Large intestine (tissue), 3 donors: ENCODE data around the gene ADAM11. TPM values are rescaled to one million over a fixed set of nuclear protein-coding genes. Genes with fewer than 3 reads are reported as not detected.

ENCODE experiments used
- DNase-seq, 2 donors: peaks; one replicate each; pipeline versions ENCODE4 v3.0.0 to v3.0.0-alpha.2; 2013
- H3K27ac ChIP-seq: one replicate; pipeline ENCODE4 v1.5.1; 2013; ENCODE audit warnings: low read length
- H3K27me3 ChIP-seq: 2 replicates; pipeline ENCODE4 v1.6.1; 2013; ENCODE audit warnings: low read length; ENCODE audit not compliant: control insufficient read depth, insufficient read depth
- H3K36me3 ChIP-seq: 2 replicates; pipeline ENCODE4 v1.6.1; 2013; ENCODE audit warnings: low read length; ENCODE audit not compliant: control insufficient read depth, insufficient read depth
- H3K4me1 ChIP-seq: one replicate; pipeline ENCODE4 v1.6.1; 2013; ENCODE audit warnings: low read length; ENCODE audit not compliant: control insufficient read depth, insufficient read depth
- H3K4me3 ChIP-seq: one replicate; pipeline ENCODE4 v1.5.1; 2013; ENCODE audit warnings: low read length
- H3K9me3 ChIP-seq: one replicate; pipeline ENCODE4 v1.6.1; 2013; ENCODE audit warnings: mild to moderate bottlenecking, low read depth, low read length, moderate library complexity; ENCODE audit not compliant: control insufficient read depth
- WGBS: methylation state at CpG from one replicate; pipeline ENCODE4 v1.1.5; 2013; ENCODE audit warnings: low lambda C conversion rate; ENCODE audit not compliant: insufficient coverage; 5-methylcytosine and 5-hydroxymethylcytosine counted together
- polyA plus RNA-seq: library from polyadenylated mRNA; unstranded; fragments of 120-200 nt; gene quantifications from one replicate; pipeline ENCODE4 v1.2.1, GENCODE V29; 2013

The ADAM11 gene
- polyA plus RNA-seq, 1 donor: 1.2 TPM

DNA sequence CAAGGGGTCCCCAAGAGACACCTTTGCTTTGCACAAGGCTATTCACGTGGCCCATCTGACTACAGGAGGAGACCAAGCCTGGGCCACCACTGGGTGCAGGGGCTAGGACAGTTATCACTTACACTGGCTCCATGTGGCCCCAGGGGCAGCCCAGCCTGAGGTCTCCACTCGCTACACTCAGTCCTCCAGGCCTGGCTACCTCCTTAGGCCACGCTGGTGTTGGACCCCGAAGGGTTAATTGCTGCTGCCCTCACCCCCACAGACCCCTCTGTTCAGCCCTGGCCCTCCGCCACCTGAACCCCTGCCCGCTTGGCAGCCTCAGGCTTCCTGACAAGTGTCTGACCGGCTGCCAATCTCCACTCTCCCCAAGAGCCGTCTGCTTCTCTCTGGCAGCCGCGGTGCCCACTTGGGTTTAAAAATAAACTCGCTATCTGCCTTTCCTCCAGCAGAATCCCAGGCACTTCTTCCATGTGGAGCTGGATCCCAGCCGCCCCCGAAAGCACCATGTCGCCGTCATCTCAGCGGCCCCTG, 27.8 kb downstream of the ADAM11 start:
- Histone ChIP-seq H3K36me3 (no peaks in the 10 kb centered on the region), H3K4me1 (no peaks in the 10 kb centered on the region), H3K4me3 (no peak overlapping the region), H3K27ac (no peak overlapping the region), H3K27me3 (peaks cover 3% of the 10 kb centered on the region), H3K9me3 (no peaks in the 10 kb centered on the region)
- no CpG with 5 or more reads among the region's 16 CpGs for WGBS
- no peak for DNase-seq

DNA sequence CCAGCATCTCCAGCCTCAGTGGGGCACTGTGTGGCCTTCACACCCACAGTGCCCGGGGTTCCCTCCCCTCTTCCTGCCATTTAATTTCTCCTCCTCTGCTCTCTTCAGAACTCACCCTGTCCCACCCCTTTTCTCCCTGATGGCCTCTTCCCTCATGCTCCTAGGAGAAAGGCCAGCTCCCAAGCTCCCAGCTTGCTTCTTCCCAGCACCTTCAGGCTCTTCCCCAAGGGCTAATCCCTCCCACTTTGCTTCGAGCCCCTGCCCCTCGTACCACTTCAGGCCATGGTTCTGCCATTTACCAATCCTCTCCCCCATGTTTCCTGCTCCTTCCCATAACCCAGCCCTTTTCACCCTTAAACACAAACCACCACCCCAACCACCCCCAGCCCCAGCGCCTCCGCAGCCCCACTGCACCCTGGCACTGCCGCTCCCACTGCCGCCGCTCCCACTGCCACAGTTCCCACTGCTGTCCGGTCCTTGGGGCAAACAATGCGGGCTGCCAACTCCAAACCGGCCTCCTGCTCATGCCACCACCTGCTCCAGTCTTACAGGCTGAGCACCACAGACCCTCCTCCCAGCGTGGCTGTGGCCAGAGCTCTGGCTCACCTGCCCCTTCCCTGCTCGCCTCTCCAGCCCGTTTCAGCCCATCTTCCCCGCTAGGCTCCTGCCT, 28.6 kb downstream of the ADAM11 start:
- DNase-seq: no peak

DNA sequence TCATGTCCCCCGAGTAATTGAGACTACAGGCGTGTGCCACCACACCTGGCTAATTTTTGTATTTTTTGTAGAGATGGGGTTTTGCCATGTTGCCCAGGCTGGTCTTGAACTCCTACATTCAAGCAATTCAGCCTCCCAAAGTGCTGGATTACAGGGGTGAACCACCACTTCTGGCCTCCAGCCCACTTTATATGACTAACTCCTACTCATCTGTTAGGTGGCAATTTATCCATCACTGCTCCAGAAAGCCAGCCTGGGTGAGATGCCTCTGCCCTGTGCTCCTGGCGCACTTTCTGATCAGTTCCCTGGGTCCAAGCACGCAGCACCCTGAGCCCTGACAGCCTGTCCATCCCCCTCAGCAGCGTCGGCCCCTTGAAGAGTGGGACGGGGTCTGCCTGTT, 29.4 kb downstream of the ADAM11 start:
- DNase-seq: no peak
- Histone ChIP-seq H3K9me3 (no peaks in the 10 kb centered on the region), H3K27ac (no peak overlapping the region), H3K4me3 (no peak overlapping the region), H3K27me3 (no peaks in the 10 kb centered on the region), H3K4me1 (no peaks in the 10 kb centered on the region), H3K36me3 (no peaks in the 10 kb centered on the region)
- no CpG with 5 or more reads among the region's 7 CpGs for WGBS

More for the DNA sequence above, 28.6 kb downstream of the ADAM11 start:
- Histone ChIP-seq H3K4me1 (no peaks in the 10 kb centered on the region), H3K36me3 (no peaks in the 10 kb centered on the region), H3K27me3 (no peaks in the 10 kb centered on the region), H3K27ac (no peak overlapping the region), H3K4me3 (no peak overlapping the region), H3K9me3 (no peaks in the 10 kb centered on the region)
- WGBS: 53% methylated on average over 5 of the region's 15 CpGs

DNA sequence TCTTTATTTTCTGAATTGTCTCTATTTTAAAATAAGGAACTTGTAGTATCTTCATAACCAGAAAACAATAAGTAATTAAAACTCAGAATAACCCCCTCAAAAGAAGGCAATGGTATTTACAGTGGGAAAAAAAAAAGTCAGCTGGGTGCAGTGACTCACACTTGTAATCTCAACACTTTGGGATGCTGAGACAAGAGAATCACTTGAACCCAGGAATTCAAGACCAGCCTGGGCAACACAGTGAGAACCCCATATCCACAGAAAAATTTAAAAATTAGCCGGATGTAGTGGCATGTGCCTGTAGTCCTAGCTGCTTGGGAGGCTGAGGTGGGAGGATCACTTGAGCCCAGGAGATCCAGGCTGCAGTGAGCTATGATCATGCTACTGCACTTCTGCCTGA, 33.5 kb downstream of the ADAM11 start:
- no peak overlapping the region for H3K4me3 ChIP-seq
- H3K36me3 ChIP-seq: no peaks in the 10 kb centered on the region
- H3K9me3 ChIP-seq: no peaks in the 10 kb centered on the region
- no peak overlapping the region for H3K27ac ChIP-seq
- no peak for DNase-seq
- no peaks in the 10 kb centered on the region for H3K4me1 ChIP-seq
- no peaks in the 10 kb centered on the region for H3K27me3 ChIP-seq
- no CpG with 5 or more reads among the region's 1 CpG for WGBS

DNA sequence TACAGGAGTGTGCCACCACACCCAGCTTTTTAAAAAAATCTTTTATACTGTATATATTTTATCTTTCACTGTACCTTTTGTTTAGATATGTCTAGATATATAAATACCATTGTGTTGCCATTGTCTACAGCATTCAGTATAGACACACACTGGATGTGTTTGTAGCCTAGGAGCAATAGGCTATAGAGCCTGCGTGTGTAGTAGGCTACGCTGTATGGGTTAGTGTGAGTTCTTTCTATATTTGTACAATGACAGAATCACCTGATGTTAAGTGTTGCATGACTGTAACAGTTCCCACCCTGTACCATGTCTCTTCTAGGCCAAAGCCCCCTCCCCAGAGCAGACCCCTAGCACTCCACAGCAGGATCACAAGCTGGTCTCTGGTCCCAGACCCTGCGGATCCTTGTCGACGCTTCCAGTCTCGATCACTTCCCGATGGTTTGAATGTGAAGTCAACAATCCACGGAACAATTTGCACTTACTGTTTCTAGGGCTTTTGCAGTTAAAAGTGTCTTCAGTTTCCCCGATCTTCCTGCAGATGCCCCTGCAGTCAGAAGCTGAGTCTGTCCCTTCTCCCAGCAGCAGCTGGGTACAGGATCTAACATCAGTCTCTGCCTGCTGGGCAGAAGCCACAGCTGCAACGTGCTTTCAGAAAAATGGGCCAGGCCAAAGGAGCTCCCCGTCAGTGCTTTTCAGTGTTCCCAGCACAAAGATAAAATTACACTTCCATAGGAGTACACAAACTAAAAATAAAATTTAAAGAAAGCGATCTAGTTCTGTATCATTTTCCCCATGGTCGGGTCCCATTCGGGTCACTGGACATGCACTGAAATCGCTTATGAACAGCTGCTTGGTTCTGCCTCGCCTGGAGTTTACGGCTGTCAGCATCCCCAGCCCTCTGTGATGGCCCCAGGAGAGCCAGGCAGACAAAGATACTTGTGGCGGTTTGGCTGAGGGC, 35.4 kb downstream of the ADAM11 start:
- WGBS: no CpG with 5 or more reads among the region's 18 CpGs
- no peak overlapping the region for H3K27ac ChIP-seq
- H3K36me3 ChIP-seq: no peaks in the 10 kb centered on the region
- no peaks in the 10 kb centered on the region for H3K9me3 ChIP-seq
- DNase-seq: no peak
- no peaks in the 10 kb centered on the region for H3K4me1 ChIP-seq
- no peak overlapping the region for H3K4me3 ChIP-seq
- no peaks in the 10 kb centered on the region for H3K27me3 ChIP-seq

DNA sequence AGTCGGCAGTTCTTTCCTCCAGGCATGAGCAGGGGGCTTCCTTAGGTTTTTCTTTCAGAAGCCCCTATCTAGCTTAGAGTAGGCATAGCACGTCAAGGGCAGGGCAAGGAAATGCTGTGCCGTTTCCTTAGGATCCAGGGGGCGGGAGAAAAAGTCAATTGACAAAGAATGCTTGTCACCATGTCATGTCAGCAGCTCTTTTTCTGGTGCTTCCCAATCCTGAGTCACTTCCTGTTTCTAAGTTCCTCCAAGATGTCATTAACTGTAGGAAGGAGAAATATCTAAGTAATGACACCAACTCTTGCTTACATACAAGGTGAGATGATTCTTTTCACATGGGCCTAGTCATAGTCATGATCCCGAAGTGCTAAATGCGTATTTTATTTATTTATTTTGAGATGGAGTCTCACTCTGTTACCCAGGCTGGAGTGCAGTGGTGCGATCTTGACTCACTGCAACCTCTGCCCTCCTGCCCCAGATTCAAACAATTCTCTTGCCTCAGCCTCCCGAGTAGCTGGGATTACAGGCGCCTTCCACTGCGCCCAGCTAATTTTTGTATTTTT, 36.1 kb downstream of the ADAM11 start:
- Histone ChIP-seq H3K9me3 (no peaks in the 10 kb centered on the region), H3K27ac (no peak overlapping the region), H3K27me3 (no peaks in the 10 kb centered on the region), H3K36me3 (no peaks in the 10 kb centered on the region), H3K4me3 (no peak overlapping the region), H3K4me1 (no peaks in the 10 kb centered on the region)
- no peak for DNase-seq
- WGBS: no CpG with 5 or more reads among the region's 10 CpGs

DNA sequence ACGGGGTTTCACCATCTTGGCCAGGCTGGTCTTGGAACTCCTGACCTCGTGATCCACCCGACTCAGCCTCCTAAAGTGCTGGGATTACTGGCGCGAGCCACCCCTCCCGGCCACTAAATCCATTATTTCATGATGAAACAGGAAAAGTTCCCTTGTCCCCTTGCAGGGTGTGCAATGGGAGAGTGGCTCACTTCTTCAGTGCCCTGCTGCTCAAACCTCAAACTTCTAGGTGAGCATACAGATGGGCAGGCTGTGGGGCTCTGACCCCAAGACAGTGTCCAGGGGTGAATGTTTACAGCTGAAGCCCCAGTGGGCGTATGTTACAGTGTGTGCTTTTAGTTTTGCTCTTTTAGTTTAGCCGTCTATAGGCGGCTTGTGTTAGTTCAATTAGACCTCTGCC, 36.6 kb downstream of the ADAM11 start:
- DNase-seq: no peak
- H3K4me3 ChIP-seq: no peak overlapping the region
- H3K27me3 ChIP-seq: no peaks in the 10 kb centered on the region
- no peaks in the 10 kb centered on the region for H3K4me1 ChIP-seq
- H3K27ac ChIP-seq: no peak overlapping the region
- WGBS: 100% methylated on average over 1 of the region's 9 CpGs
- H3K36me3 ChIP-seq: no peaks in the 10 kb centered on the region
- H3K9me3 ChIP-seq: no peaks in the 10 kb centered on the region

DNA sequence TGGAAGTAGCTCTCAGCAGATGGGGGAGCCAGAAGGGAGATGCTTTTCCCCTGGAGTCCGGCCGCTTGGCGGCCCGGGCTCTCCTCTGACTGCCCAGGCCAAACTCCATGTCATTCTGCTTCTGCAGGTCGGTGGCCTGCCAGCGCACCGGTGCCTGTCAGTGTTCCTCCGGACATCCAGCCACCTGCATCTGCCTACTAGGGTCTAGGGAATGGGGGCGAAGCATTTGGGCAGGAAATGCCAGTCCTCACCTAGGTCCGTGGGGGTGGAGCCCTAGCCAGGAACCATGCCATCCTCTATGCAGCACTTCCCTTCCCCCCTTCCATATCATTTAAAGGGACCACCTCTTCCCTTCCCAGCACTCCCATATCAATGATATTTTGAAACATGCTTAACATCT, 37.1 kb downstream of the ADAM11 start:
- DNase-seq: no peak
- no peak overlapping the region for H3K27ac ChIP-seq
- no peak overlapping the region for H3K4me3 ChIP-seq
- H3K4me1 ChIP-seq: no peaks in the 10 kb centered on the region
- no peaks in the 10 kb centered on the region for H3K36me3 ChIP-seq
- H3K9me3 ChIP-seq: no peaks in the 10 kb centered on the region
- no peaks in the 10 kb centered on the region for H3K27me3 ChIP-seq
- WGBS: no CpG with 5 or more reads among the region's 10 CpGs

DNA sequence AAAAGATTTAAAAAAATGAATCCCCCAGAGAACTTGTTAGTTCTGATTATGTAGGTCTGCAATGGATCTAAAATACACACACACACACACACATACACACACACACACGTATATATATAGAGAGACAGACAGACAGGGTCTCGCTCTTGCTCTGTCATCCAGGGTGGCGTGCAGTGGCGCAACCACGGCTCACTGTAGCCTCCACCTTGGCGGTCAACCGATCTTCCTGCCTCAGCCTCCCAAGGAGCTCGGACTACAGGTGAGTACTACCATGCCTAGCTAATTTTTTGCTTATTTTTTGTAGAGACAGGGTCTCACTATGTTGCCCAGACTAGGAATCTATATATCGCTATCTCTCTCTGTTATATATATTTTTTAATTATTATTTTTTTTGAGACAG, 37.9 kb downstream of the ADAM11 start:
- no peaks in the 10 kb centered on the region for H3K36me3 ChIP-seq
- H3K27ac ChIP-seq: no peak overlapping the region
- H3K4me3 ChIP-seq: no peak overlapping the region
- H3K4me1 ChIP-seq: no peaks in the 10 kb centered on the region
- no peak for DNase-seq
- no peaks in the 10 kb centered on the region for H3K27me3 ChIP-seq
- H3K9me3 ChIP-seq: no peaks in the 10 kb centered on the region
- 100% methylated on average over 1 of the region's 9 CpGs for WGBS

DNA sequence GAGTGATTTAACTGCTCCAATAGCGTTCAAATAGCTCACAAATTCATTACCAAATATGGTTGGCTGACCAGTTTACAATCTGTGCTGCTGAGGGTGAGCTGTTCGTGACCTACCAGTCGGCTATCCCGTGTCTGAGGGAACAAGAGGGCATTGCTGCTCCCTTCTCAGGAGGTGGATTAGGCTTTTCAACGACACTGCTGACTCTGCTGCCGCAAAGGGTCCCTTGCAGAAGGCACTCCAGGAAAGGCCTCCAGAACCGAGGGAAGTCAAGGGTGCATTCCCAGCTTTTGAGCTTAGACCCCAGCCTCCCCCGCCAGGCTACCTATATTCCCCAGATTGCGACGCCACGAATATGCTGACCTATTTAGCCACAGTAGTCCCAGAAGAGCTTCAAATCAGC, 39.0 kb downstream of the ADAM11 start:
- WGBS: 80% methylated on average over 1 of the region's 11 CpGs

More for the DNA sequence above, 39.0 kb downstream of the ADAM11 start:
- no peak for DNase-seq
- H3K9me3 ChIP-seq: no peaks in the 10 kb centered on the region
- H3K27me3 ChIP-seq: no peaks in the 10 kb centered on the region
- H3K4me1 ChIP-seq: no peaks in the 10 kb centered on the region
- no peak overlapping the region for H3K27ac ChIP-seq
- no peak overlapping the region for H3K4me3 ChIP-seq
- H3K36me3 ChIP-seq: no peaks in the 10 kb centered on the region
